DMS114 treated with DMSO at 0.1 percent for 48 hours (cell line): Measurements from ENCODE around the gene MAGEA1.
"Not testable (repeated sequence)": the region's sequence is repeated elsewhere in the genome, so short reads cannot be mapped to it uniquely, and the experiment has no call there.

Source experiments
- DNase-seq: peaks from one replicate; lab custom pipeline; 2025; ENCODE audit not compliant: unreplicated experiment; lab: John Stamatoyannopoulos, UW

The MAGEA1 gene

GRCh38 chrX:153179131-153179530 lies at the start of gene MAGEA1:
Gene MAGEA1 (plus strand): TSS chrX:153179284. CDS start chrX:153182390, 3,106 bp downstream.
- DNase-seq: no peak

- DNase-seq: not testable (repeated sequence)
Observed at GRCh38 chrX:153132924-153133323, 46.2 kb upstream of the MAGEA1 start.

- not testable (repeated sequence) for DNase-seq
Observed at GRCh38 chrX:153139074-153139473, 40.0 kb upstream of the MAGEA1 start.

GRCh38 chrX:153146288-153146687 lies 32.8 kb upstream of the MAGEA1 start:
- not testable (repeated sequence) for DNase-seq

- no peak for DNase-seq
Observed at GRCh38 chrX:153153516-153153915, 25.6 kb upstream of the MAGEA1 start.

GRCh38 chrX:153157450-153157849 lies 21.6 kb upstream of the MAGEA1 start:
- no peak for DNase-seq

- DNase-seq: no peak
Observed at GRCh38 chrX:153158319-153158718, 20.8 kb upstream of the MAGEA1 start.

GRCh38 chrX:153161952-153162351 lies 17.1 kb upstream of the MAGEA1 start:
- DNase-seq: no peak

- DNase-seq: no peak
Observed at GRCh38 chrX:153164733-153165132, 14.4 kb upstream of the MAGEA1 start.

- not testable (repeated sequence) for DNase-seq
Observed at GRCh38 chrX:153168423-153168822, 10.7 kb upstream of the MAGEA1 start.

GRCh38 chrX:153181822-153182221 lies 2.7 kb downstream of the MAGEA1 start:
- DNase-seq: no peak

- DNase-seq: no peak
Observed at GRCh38 chrX:153184787-153185186, 5.7 kb downstream of the MAGEA1 start.

- no peak for DNase-seq
Observed at GRCh38 chrX:153190381-153190780, 11.3 kb downstream of the MAGEA1 start.

GRCh38 chrX:153200462-153200861 lies 21.4 kb downstream of the MAGEA1 start:
- DNase-seq: no peak

- DNase-seq: no peak
Observed at GRCh38 chrX:153206425-153207046, 27.5 kb downstream of the MAGEA1 start.

- no peak for DNase-seq
Observed at GRCh38 chrX:153209347-153209746, 30.3 kb downstream of the MAGEA1 start.

GRCh38 chrX:153214934-153215333 lies 35.9 kb downstream of the MAGEA1 start:
- no peak for DNase-seq

GRCh38 chrX:153216926-153217325 lies 37.8 kb downstream of the MAGEA1 start:
- DNase-seq: no peak

GRCh38 chrX:153225438-153226098 lies 46.5 kb downstream of the MAGEA1 start:
- no peak for DNase-seq

GRCh38 chrX:153226344-153227185 lies 47.5 kb downstream of the MAGEA1 start:
- no peak for DNase-seq
